LNCaP clone FGC (cell line): Measurements from ENCODE around the gene GRHL1.

ENCODE experiments used
- DNase-seq: peaks from one replicate; pipeline ENCODE4 v3.0.0-alpha.2; 2011; ENCODE audit warnings: low read depth
- H3K4me3 ChIP-seq: 2 replicates; pipeline ENCODE4 v1.5.1; 2011; ENCODE audit warnings: mild to moderate bottlenecking, low read depth, low read length, control low read depth
- TF ChIP-seq, protein P1 (sequence below): IDR thresholded peaks from 2 replicates; pipeline ENCODE4 v1.5.1; 2012; ENCODE audit warnings: mild to moderate bottlenecking; ENCODE audit not compliant: control insufficient read depth, insufficient read depth; ENCODE audit errors: extremely low read depth

Gene GRHL1

DNA sequence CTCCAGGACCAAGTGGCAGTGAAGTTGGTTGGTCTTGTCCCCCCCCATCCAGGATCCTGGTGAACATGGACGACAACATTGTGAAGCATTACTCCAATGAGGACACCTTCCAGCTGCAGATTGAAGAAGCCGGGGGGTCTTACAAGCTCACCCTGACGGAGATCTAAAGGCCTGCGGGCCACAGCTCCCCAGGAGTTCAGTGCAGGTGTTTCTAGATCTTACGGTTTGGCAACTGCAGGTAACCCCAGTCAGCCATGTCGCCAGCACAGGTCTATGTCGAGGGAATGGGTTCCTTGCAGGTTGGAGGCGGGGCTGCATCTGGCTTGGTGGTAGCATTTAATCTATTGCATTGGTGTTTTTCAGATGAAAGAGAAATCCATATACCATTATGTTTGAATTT lies 49.0 kb downstream of the GRHL1 start:
- TF ChIP-seq, protein P1, sequence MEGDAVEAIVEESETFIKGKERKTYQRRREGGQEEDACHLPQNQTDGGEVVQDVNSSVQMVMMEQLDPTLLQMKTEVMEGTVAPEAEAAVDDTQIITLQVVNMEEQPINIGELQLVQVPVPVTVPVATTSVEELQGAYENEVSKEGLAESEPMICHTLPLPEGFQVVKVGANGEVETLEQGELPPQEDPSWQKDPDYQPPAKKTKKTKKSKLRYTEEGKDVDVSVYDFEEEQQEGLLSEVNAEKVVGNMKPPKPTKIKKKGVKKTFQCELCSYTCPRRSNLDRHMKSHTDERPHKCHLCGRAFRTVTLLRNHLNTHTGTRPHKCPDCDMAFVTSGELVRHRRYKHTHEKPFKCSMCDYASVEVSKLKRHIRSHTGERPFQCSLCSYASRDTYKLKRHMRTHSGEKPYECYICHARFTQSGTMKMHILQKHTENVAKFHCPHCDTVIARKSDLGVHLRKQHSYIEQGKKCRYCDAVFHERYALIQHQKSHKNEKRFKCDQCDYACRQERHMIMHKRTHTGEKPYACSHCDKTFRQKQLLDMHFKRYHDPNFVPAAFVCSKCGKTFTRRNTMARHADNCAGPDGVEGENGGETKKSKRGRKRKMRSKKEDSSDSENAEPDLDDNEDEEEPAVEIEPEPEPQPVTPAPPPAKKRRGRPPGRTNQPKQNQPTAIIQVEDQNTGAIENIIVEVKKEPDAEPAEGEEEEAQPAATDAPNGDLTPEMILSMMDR: no peak
- no peak overlapping the region for H3K4me3 ChIP-seq
- DNase-seq: no peak

DNA sequence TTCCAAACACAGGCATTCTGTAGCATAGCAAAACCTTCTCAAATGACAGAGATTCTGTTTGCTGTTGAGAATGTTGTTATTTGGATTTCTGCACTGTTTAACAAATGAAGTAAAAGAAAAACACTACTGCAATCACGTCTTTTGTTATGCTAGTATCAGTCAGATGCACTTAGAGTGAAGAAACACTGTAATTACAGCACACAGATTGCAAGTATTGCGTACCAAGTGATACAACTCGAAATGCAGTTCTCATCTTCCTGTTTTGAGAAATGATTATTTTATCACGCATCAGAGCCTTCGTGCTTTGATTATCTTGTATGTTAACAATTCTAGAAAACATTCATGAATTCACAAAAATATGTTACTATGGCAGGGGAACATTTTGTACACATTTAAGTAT lies 50.1 kb downstream of the GRHL1 start:
- TF ChIP-seq, protein P1: no peak
- no peak for DNase-seq
- H3K4me3 ChIP-seq: no peak overlapping the region

DNA sequence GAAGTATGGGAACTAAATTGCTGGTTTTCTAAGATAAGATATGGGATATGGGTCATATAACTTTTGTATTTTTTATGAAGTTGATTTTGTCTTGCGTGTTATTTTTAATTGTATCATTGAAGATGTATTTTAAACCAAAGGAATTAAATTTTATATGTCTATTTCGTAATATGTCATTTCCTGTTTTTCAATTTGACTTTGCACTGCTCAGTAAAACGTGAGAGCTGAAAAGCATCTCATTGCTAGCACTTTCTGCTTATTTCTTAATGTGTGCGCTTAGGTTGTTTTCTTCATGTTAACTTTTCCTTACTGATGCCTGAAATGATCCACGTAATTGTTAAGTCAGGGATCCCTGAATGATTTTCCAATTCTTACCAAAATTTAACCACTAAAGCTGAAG lies 50.6 kb downstream of the GRHL1 start:
- TF ChIP-seq, protein P1: no peak

DNA sequence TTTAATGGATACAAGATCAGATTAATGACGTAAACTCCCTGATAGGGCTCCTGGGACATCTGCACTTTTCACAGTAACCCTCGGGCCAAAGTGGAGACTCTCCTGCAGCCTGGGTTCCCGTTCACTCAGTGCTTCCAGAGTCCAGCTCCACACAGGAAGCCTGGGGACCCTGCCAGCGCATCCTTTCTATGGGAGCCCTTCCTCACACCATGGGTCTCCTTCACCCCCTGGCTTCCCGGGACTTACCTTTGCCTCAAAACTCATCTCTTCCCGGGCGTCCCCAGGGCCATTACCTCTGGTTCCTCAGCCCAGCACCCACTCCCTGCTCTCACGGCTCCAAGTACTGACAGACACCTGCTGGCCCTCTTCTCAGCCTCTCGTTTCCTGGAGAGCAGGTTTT lies 51.2 kb downstream of the GRHL1 start:
- H3K4me3 ChIP-seq: no peak overlapping the region
- TF ChIP-seq, protein P1: no peak
- DNase-seq: no peak

More for the DNA sequence above, 50.6 kb downstream of the GRHL1 start:
- no peak overlapping the region for H3K4me3 ChIP-seq
- DNase-seq: no peak

DNA sequence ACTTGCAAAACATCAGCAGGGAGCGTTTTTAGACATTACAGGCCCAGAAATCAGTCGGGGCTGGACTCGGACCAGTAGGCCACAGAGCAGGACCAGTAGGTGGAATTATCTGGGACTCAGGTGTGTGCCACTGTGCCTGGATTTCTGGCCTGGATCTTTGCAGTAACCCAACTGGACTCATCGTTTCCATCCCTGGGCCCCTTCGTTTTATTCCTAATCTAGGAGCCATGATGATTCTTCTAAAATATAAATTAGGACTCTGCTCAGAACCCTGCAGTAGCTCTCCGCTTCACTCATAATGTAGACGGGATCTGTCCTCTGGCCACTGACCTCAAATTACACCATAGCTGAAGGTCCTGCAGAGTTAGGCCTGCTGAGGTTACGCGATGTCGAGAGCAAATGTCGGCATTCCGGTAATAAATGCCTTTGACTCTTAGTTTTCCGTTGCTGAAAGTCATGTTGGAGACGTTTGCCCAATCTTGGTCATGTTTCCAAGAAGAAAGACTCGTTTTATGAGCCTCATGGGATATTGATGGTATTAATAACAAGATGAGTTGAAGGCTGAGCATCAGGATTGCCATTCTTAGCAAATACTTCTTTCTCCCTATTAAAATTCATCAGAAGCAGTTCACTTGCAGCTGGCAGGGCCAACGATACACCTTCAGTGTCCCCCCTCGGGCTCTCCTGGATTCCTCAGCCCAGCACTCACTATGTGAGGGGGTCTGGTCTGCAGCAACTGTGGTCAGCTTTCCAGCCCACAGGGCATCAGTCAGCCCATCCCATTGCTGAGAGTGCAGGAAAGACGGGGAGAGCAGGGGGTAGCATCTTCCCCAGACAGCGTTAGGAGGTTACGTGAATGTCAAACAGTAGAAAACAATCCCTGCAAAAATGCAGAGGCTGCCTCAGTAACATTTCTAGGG lies 52.0 kb downstream of the GRHL1 start:
- no peak overlapping the region for H3K4me3 ChIP-seq
- TF ChIP-seq, protein P1: no peak
- DNase-seq: no peak

DNA sequence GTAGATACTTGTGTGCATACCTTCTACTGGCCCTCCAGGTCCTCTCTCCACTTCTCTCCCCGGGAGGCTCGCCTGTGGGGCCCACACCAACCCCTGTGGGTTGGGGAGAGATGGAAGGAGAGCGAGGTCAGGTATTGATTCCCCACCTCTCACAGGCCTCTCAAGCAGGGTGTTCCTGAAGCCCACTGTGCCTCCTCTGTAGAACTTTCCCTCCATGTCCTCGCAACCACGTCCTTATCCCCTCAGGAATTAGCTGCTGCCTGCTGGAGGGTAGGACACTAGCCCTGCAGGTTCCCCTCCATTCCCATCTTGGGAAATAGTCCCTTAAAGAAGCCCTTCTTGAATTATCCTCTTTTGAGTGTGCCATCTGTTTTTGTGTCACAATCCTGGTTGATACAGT lies 52.9 kb downstream of the GRHL1 start:
- TF ChIP-seq, protein P1: no peak
- DNase-seq: no peak
- H3K4me3 ChIP-seq: no peak overlapping the region
